HG03139 (cell line): ENCODE measurements around the gene VWCE.
A peak's percentile ranks its signal among the peaks of the same experiment; 100 is the strongest.

ENCODE experiments used
- ATAC-seq: cut with Tn5 transposase; IDR thresholded peaks from one replicate; pipeline ENCODE4 v1.9.1; 2021; ENCODE audit not compliant: unreplicated experiment

Gene VWCE

GRCh38 chr11:61331651-61332050 is 36.5 kb upstream of the VWCE start:
- no peak for ATAC-seq

- ATAC-seq, result no peak
These were observed 34.8 kb upstream of the VWCE start for GRCh38 chr11:61329871-61330270.

- no peak for ATAC-seq
These were observed 33.2 kb upstream of the VWCE start for GRCh38 chr11:61328351-61328750.

GRCh38 chr11:61327669-61328071 is 32.6 kb upstream of the VWCE start:
- ATAC-seq, result no peak

GRCh38 chr11:61325649-61326414 is 30.7 kb upstream of the VWCE start:
- ATAC-seq, result no peak

- ATAC-seq, result no peak
These were observed 20.1 kb upstream of the VWCE start for GRCh38 chr11:61315260-61315659.

- ATAC-seq, result no peak
These were observed 15.6 kb upstream of the VWCE start for GRCh38 chr11:61310749-61311148.

- ATAC-seq, result no peak
These were observed 14.6 kb upstream of the VWCE start for GRCh38 chr11:61309739-61310138.

GRCh38 chr11:61309141-61309540 is 14.0 kb upstream of the VWCE start:
- ATAC-seq, result no peak

- ATAC-seq, result no peak
These were observed 12.2 kb upstream of the VWCE start for GRCh38 chr11:61307354-61307753.

GRCh38 chr11:61306221-61306620 is 11.1 kb upstream of the VWCE start:
- ATAC-seq, result no peak

- ATAC-seq, result no peak
These were observed 10.3 kb upstream of the VWCE start for GRCh38 chr11:61305417-61305816.

- ATAC-seq, result no peak
These were observed 8.6 kb upstream of the VWCE start for GRCh38 chr11:61303725-61304124.

- no peak for ATAC-seq
These were observed 7.4 kb upstream of the VWCE start for GRCh38 chr11:61302550-61302949.

- no peak for ATAC-seq
These were observed 3.6 kb upstream of the VWCE start for GRCh38 chr11:61298663-61299244.

- no peak for ATAC-seq
These were observed 2.6 kb upstream of the VWCE start for GRCh38 chr11:61297746-61298145.

GRCh38 chr11:61297341-61297740 is 2.2 kb upstream of the VWCE start:
- ATAC-seq, result no peak

GRCh38 chr11:61295596-61295926 is 445 bp upstream of the VWCE start:
- ATAC-seq, result no peak

GRCh38 chr11:61293867-61294716 is 1.0 kb downstream of the VWCE start:
- ATAC-seq, result peak; percentile 24

GRCh38 chr11:61292356-61292755 is 2.8 kb downstream of the VWCE start:
- ATAC-seq, result no peak

GRCh38 chr11:61290905-61291690 is 4.0 kb downstream of the VWCE start:
- no peak for ATAC-seq
